GM18508 (cell line): ENCODE results near the gene DBH.

Source experiments
- ATAC-seq: cut with Tn5 transposase; IDR thresholded peaks from one replicate; pipeline ENCODE4 v1.9.1; 2021; ENCODE audit warnings: moderate number of reproducible peaks; ENCODE audit not compliant: insufficient read depth, unreplicated experiment

Gene DBH

GRCh38 chr9:133635533-133636531 is at the start of gene DBH:
TSS of gene DBH (plus strand) at chr9:133636363. CDS start at chr9:133636372, 9 bp downstream.
- ATAC-seq, result no peak

- no peak for ATAC-seq
These were observed 49.1 kb upstream of the DBH start for GRCh38 chr9:133587051-133587450.

GRCh38 chr9:133587466-133587865 is 48.7 kb upstream of the DBH start:
- no peak for ATAC-seq

- no peak for ATAC-seq
These were observed 46.5 kb upstream of the DBH start for GRCh38 chr9:133589454-133590227.

- ATAC-seq, result no peak
These were observed 45.8 kb upstream of the DBH start for GRCh38 chr9:133590231-133590855.

- no peak for ATAC-seq
These were observed 44.9 kb upstream of the DBH start for GRCh38 chr9:133591116-133591910.

GRCh38 chr9:133591985-133592384 is 44.2 kb upstream of the DBH start:
- ATAC-seq, result no peak

GRCh38 chr9:133592731-133593409 is 43.3 kb upstream of the DBH start:
- no peak for ATAC-seq

GRCh38 chr9:133593587-133594253 is 42.4 kb upstream of the DBH start:
- ATAC-seq, result no peak

- no peak for ATAC-seq
These were observed 41.9 kb upstream of the DBH start for GRCh38 chr9:133594310-133594709.

GRCh38 chr9:133595910-133596309 is 40.3 kb upstream of the DBH start:
- no peak for ATAC-seq

GRCh38 chr9:133597316-133597957 is 38.7 kb upstream of the DBH start:
- ATAC-seq, result no peak

GRCh38 chr9:133598978-133599377 is 37.2 kb upstream of the DBH start:
- no peak for ATAC-seq

GRCh38 chr9:133599470-133600173 is 36.5 kb upstream of the DBH start:
- ATAC-seq, result no peak

- no peak for ATAC-seq
These were observed 35.4 kb upstream of the DBH start for GRCh38 chr9:133600739-133601138.

GRCh38 chr9:133601746-133602145 is 34.4 kb upstream of the DBH start:
- ATAC-seq, result no peak

- no peak for ATAC-seq
These were observed 33.9 kb upstream of the DBH start for GRCh38 chr9:133602277-133602676.
